Tibial artery (tissue), 4 donors: ENCODE measurements around the gene FMNL3.

Experiments
- DNase-seq, 2 donors: peaks; one replicate each; pipeline ENCODE4 v3.0.0-alpha.2; 2019
- H3K27ac ChIP-seq, 2 donors: fragments of 200-600 bp; sonication (generic) in 1 of 2; 1 replicate in 1 of 2; 2 replicates in 1 of 2; pipeline ENCODE4 v1.5.1; 2018 to 2019; ENCODE audit warnings: mild to moderate bottlenecking in 1 of 2
- H3K27me3 ChIP-seq, 2 donors: fragments of 200-600 bp; sonication (generic) in 1 of 2; one replicate each; pipeline versions ENCODE4 v1.5.1 to v1.6.0; 2016 to 2019
- H3K36me3 ChIP-seq, 3 donors: fragments of 200-600 bp; sonication (generic) in 2 of 3; one replicate each; pipeline ENCODE4 v1.5.1; 2016 to 2019; ENCODE audit warnings: mild to moderate bottlenecking in 2 of 3
- H3K4me1 ChIP-seq, 4 donors: fragments of 200-600 bp; sonication (generic) in 2 of 4; 1 replicate in 3 of 4; 2 replicates in 1 of 4; pipeline ENCODE4 v1.5.1; 2016 to 2019
- H3K4me3 ChIP-seq, 2 donors: fragments of 200-600 bp; sonication (generic) in 1 of 2; 1 replicate in 1 of 2; 2 replicates in 1 of 2; pipeline ENCODE4 v1.5.1; 2018 to 2019; ENCODE audit warnings: mild to moderate bottlenecking in 2 of 2
- H3K9me3 ChIP-seq, 3 donors: fragments of 200-600 bp; sonication (generic) in 1 of 3; one replicate each; pipeline ENCODE4 v1.5.1; 2016 to 2019
- intact Hi-C: fragments of 100-400 bp; cut with DNase I; formaldehyde crosslinking; loops from one replicate; pipeline ENCODE4 v1.15.0; 2023; ENCODE audit warnings: low total_unique reads
- TF ChIP-seq, protein P1 (sequence below), 2 experiments: fragments of 200-600 bp in 1 of 2; fragments of 450-650 bp in 1 of 2; IDR thresholded peaks; one replicate each; pipeline ENCODE4 v1.5.1; 2017 to 2019; ENCODE audit warnings: antibody characterized with exemption in 2 of 2, mild to moderate bottlenecking in 1 of 2, moderate library complexity in 1 of 2

FMNL3 gene

DNA sequence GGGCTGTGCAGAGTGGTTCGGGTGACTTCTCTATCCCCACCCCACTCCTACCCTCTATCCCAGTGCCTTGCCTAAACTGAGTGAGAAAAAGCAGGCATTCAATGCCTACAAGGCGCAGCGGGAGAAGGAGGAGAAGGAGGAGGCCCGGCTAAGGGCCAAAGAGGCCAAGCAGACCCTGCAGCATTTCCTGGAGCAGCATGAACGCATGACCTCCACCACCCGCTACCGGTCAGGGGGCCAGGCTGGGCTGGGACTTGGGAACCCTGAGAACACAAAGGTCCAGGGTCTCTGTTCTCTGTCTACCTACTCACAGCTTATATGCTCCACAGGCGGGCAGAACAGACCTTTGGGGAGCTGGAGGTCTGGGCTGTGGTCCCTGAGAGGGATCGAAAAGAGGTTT is 72.2 kb downstream of the FMNL3 start:
- intact Hi-C loops, result no loop called here
- Histone ChIP-seq H3K9me3 (no peaks in the 10 kb centered on the region), H3K27ac (no peak overlapping the region), H3K36me3 (peaks cover 8 to 91% (median 32%) of the 10 kb centered on the region in 3 donors), H3K27me3 (no peaks in the 10 kb centered on the region), H3K4me3 (no peak overlapping the region), H3K4me1 (peaks cover 0 to 13% (median 7%) of the 10 kb centered on the region in 4 donors)
- no peak for DNase-seq
- TF ChIP-seq, protein P1, sequence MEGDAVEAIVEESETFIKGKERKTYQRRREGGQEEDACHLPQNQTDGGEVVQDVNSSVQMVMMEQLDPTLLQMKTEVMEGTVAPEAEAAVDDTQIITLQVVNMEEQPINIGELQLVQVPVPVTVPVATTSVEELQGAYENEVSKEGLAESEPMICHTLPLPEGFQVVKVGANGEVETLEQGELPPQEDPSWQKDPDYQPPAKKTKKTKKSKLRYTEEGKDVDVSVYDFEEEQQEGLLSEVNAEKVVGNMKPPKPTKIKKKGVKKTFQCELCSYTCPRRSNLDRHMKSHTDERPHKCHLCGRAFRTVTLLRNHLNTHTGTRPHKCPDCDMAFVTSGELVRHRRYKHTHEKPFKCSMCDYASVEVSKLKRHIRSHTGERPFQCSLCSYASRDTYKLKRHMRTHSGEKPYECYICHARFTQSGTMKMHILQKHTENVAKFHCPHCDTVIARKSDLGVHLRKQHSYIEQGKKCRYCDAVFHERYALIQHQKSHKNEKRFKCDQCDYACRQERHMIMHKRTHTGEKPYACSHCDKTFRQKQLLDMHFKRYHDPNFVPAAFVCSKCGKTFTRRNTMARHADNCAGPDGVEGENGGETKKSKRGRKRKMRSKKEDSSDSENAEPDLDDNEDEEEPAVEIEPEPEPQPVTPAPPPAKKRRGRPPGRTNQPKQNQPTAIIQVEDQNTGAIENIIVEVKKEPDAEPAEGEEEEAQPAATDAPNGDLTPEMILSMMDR (IDR thresholded peaks at IDR 0.05), result no peak

DNA sequence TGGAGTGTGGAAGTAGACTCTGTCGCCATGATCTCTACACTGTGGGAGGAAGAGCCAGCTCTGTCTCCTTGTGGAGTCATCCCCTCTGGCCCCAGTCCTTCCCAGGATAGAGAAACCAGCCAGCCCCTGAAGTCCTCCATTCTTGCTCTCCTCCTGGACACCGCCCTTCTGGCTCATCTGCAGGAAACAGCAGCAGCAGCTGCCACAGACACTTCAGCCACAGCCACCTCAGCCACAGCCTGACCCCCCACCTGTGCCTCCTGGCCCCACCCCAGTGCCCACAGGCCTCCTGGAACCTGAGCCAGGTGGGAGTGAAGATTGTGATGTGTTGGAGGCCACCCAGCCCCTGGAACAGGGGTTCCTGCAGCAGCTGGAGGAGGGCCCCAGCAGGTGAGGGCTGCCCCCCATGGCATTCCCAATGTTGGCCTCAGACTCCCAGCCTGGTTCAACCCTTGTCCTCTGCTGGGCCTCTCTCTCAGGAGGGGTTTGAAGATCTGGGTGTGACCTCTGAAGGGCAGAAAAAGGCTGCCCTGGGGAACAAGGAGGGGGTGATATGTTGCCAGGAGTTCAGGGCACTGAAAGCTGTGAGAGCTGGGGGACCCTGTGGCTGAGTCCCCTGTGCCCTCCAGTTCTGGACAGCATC is 73.4 kb downstream of the FMNL3 start:
- DNase-seq, result no peak
- intact Hi-C loops, result no loop called here
- H3K36me3 ChIP-seq, result peaks cover 4 to 79% (median 32%) of the 10 kb centered on the region in 3 donors

DNA sequence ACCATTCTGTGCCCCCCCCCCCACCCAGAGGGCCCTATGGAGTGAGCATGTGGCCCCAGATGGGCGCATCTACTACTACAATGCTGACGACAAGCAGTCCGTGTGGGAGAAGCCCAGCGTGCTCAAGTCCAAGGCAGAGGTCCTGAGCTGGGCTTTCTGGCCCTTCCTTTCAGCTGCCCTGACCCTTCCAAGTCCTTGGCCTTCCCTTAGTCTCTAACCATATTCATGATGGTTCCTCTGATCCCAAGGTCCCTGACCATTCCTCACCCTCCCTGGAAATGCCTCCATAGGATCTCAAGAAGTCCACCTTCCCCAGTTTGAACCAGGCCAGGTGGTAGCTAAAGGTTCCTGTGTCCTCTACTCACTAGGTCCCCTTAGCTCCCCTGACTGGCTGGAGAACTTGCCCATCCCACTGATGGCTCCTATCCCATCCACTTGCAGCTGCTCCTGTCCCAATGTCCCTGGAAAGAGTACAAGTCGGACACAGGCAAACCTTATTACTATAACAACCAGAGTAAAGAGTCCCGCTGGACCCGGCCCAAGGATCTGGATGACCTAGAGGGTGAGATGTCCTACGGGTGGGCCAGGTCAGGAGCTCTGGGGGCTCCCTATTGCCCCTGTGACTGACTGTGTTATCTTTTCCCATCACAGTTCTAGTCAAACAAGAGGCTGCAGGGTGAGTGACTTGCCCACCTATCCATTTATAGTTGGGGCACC is 74.1 kb downstream of the FMNL3 start:
- TF ChIP-seq, protein P1 (IDR thresholded peaks at IDR 0.05), result no peak
- Histone ChIP-seq H3K4me1 (peaks cover 0 to 13% (median 7%) of the 10 kb centered on the region in 4 donors), H3K9me3 (no peaks in the 10 kb centered on the region), H3K27ac (no peak overlapping the region), H3K36me3 (peaks cover 4 to 73% (median 32%) of the 10 kb centered on the region in 3 donors), H3K4me3 (no peak overlapping the region), H3K27me3 (no peaks in the 10 kb centered on the region)
- DNase-seq, result no peak
- intact Hi-C loops, result no loop called here

More for the DNA sequence above, 73.4 kb downstream of the FMNL3 start:
- no peaks in the 10 kb centered on the region for H3K9me3 ChIP-seq
- no peak overlapping the region for H3K27ac ChIP-seq
- H3K4me3 ChIP-seq, result no peak overlapping the region
- TF ChIP-seq, protein P1 (IDR thresholded peaks at IDR 0.05), result no peak
- peaks cover 0 to 13% (median 7%) of the 10 kb centered on the region in 4 donors for H3K4me1 ChIP-seq
- H3K27me3 ChIP-seq, result no peaks in the 10 kb centered on the region

DNA sequence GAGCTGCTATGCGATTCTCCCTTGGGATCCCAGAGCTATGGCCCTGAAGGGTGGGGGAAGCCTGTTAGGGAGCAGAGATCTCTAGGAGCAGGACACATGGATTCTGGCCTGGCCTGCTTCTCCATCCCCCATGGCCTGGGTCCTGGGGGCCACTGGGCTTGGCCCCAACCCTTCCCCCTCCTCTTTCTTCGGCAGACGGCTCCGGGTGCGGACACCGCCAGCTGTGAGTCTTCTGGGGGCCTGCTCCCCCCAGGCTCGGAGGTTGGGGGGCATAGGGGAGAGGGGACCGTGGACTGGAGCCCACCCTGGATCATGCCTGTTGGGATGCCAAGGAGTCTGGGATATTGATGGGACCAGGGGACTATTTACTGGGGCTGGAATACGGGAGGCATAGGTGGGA is 74.8 kb downstream of the FMNL3 start:
- intact Hi-C loops, result no loop called here
- no peak for DNase-seq
- peaks cover 0 to 11% (median 6%) of the 10 kb centered on the region in 4 donors for H3K4me1 ChIP-seq
- no peaks in the 10 kb centered on the region for H3K27me3 ChIP-seq
- no peak overlapping the region for H3K27ac ChIP-seq
- H3K4me3 ChIP-seq, result no peak overlapping the region
- H3K36me3 ChIP-seq, result peaks cover 4 to 67% (median 26%) of the 10 kb centered on the region in 3 donors
- H3K9me3 ChIP-seq, result no peaks in the 10 kb centered on the region
- TF ChIP-seq, protein P1 (IDR thresholded peaks at IDR 0.05), result no peak

DNA sequence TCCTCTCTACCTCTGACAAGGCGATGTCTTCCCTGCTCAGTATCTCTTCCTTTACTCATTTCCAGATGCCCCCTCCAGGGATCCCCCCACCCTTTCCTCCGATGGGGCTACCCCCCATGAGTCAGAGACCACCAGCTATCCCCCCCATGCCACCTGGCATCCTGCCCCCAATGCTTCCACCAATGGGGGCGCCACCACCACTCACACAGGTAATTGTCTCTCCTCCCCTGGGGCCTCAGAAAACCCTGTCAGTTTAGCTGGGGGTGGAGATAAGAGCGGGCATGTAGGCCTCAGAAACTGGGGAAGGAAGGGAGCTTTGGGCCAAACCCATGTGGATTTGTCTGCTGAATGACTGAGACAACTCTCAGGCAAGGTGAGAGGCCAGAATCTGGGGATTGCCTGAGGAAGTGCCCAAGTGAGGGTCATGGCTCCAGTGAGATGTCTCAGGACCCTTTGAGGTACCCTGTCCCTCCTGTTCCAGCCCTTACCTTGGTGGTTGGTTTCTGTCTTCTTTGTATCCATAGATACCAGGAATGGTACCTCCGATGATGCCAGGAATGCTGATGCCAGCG is 75.8 kb downstream of the FMNL3 start:
- intact Hi-C loops, result no loop called here
- Histone ChIP-seq H3K36me3 (peaks cover 4 to 60% (median 26%) of the 10 kb centered on the region in 3 donors), H3K27ac (no peak overlapping the region), H3K4me1 (peaks cover 0 to 1% (median under 1%) of the 10 kb centered on the region in 4 donors), H3K9me3 (no peaks in the 10 kb centered on the region), H3K27me3 (no peaks in the 10 kb centered on the region), H3K4me3 (no peak overlapping the region)
- DNase-seq, result no peak
- TF ChIP-seq, protein P1 (IDR thresholded peaks at IDR 0.05), result no peak
